ENCODE data around the gene CASP1.

DNA sequence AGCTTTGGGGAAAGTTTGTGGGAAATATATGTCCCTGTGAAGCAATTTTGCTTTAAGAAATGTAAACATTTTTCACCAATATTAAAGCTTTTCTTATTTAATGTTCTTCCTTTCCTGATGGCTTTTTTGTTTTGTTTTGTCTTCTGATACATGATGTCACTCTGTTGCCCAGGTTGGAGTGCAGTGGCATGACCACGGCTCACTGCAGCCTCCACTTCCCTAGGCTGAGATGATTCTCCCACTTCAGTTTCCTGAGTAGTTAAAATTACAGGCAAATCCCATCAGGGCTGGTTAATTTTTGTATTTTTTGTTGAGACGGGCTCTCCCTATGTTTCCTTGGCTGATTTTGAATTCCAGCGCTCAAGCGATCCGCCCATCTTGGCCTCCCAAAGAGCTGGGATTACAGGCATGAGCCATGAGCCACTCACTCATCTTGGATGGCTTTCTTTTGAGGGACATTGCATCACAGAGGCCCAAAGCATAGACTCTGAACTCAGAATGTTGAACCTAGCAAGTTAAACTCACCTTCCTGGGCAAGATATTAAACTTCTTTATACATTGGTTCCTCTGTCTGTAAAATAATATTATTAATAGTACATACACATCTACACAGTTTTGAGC, 10.8 kb upstream of the CASP1 start:
- TF ChIP-seq EZH2 (optimal IDR thresholded peaks at IDR 0.05; ENCODE audit: low read depth, low read length) (no peak), CTCF (IDR thresholded peaks at IDR 0.05; ENCODE audit: low read length) (no peak)
